HCT116 (cell line): Measurements from ENCODE around the gene IL12A. TPM values are rescaled to one million over a fixed set of nuclear protein-coding genes. Genes with fewer than 3 reads are reported as not detected.
A peak's percentile ranks its signal among the peaks of the same experiment; 100 is the strongest.

Experiments used
- ATAC-seq: fragments of 200-7000 bp; cut with Tn5 transposase; 2 replicates; pipeline ENCODE4 v1.9.1; 2020; ENCODE audit warnings: mild to moderate bottlenecking, moderate library complexity
- BruUV-seq: library from RNA; stranded (reverse); fragments of 400-500 nt; replicated peaks from 2 replicates; lab custom pipeline; 2021; lab: Mats Ljungman, UMichigan
- CTCF ChIA-PET: fragments of 300-600 bp; sonication (Branson Sonifier 250); formaldehyde crosslinking; loops from one replicate; lab custom pipeline; 2021; ENCODE audit warnings: antibody characterized with exemption; lab: Charles Lee
- POLR2A ChIA-PET: fragments of 300-600, 350-600 bp; sonication (Branson Sonifier 250); formaldehyde crosslinking; loops from one replicate; lab custom pipeline; 2021; ENCODE audit warnings: antibody characterized with exemption; lab: Charles Lee
- RAD21 ChIA-PET, 2 experiments: fragments of 300-600 bp; sonication (Branson Sonifier 250); formaldehyde crosslinking; loops; one replicate each; lab custom pipeline; 2023; ENCODE audit warnings: low total read pairs in 2 of 2; ENCODE audit not compliant: uncharacterized antibody in 2 of 2, unreplicated experiment in 2 of 2, low non-redundant PET in 1 of 2; lab: Charles Lee
- DNase-seq: peaks from one replicate; pipeline ENCODE4 v3.0.0-alpha.2; 2010; ENCODE audit warnings: low read depth, low spot score
- H2AFZ ChIP-seq: fragments of 200-600 bp; shearing (Covaris generic), sonication (generic); 2 replicates; pipeline ENCODE4 v1.6.1; 2017; ENCODE audit warnings: low read depth, mixed run types, mixed read lengths, antibody characterized with exemption, low read length; ENCODE audit not compliant: poor library complexity, severe bottlenecking
- H3K27ac ChIP-seq: 2 replicates; pipeline ENCODE4 v1.5.1; 2012; ENCODE audit warnings: low read depth, low read length
- H3K27me3 ChIP-seq: fragments of 200-600 bp; sonication (generic); 2 replicates; pipeline ENCODE4 v1.6.1; 2016; ENCODE audit warnings: mixed run types, low read length, mixed read lengths; ENCODE audit not compliant: insufficient read depth
- H3K36me3 ChIP-seq, 2 experiments: fragments of 200-500 bp in 1 of 2; fragments of 200-600 bp in 1 of 2; sonication (Bioruptor generic) in 1 of 2; sonication (generic) in 1 of 2; 2 replicates each; pipeline versions ENCODE4 v1.5.1 to v1.6.1; 2014 to 2016; ENCODE audit warnings: low read length in 2 of 2, inconsistent platforms in 1 of 2, mixed read lengths in 1 of 2, mixed run types in 1 of 2; ENCODE audit not compliant: insufficient read depth in 2 of 2, control insufficient read depth in 1 of 2
- H3K4me1 ChIP-seq, 2 experiments: fragments of 200-600 bp in 1 of 2; sonication (generic) in 1 of 2; 2 replicates each; pipeline versions ENCODE4 v1.5.1 to v1.6.1; 2012 to 2017; ENCODE audit warnings: low read length in 2 of 2, inconsistent platforms in 1 of 2, mild to moderate bottlenecking in 1 of 2, mixed read lengths in 1 of 2, mixed run types in 1 of 2, moderate library complexity in 1 of 2; ENCODE audit not compliant: insufficient read depth in 2 of 2, control insufficient read depth in 1 of 2
- H3K4me2 ChIP-seq: fragments of 200-600 bp; sonication (generic); 2 replicates; pipeline ENCODE4 v1.6.1; 2017; ENCODE audit warnings: mixed run types, low read length, mixed read lengths
- H3K4me3 ChIP-seq, 2 experiments: fragments of 200-600 bp in 1 of 2; sonication (generic) in 1 of 2; replicated peaks in 1 of 2; 2 replicates each; pipeline ENCODE4 v1.5.1; 2011 to 2016; ENCODE audit warnings: low read length in 2 of 2, control low read depth in 1 of 2, low read depth in 1 of 2, mild to moderate bottlenecking in 1 of 2, mixed read lengths in 1 of 2, mixed run types in 1 of 2
- H3K79me2 ChIP-seq: fragments of 200-600 bp; sonication (generic); 2 replicates; pipeline ENCODE4 v1.6.1; 2017; ENCODE audit warnings: mild to moderate bottlenecking, mixed run types, low read length, moderate library complexity, mixed read lengths; ENCODE audit not compliant: insufficient read depth
- H3K9ac ChIP-seq: fragments of 200-600 bp; sonication (generic); 2 replicates; pipeline ENCODE4 v1.6.1; 2016; ENCODE audit warnings: low read length, mixed read lengths
- H3K9me2 ChIP-seq: fragments of 200-600 bp; sonication (generic), shearing (Covaris generic); 2 replicates; pipeline ENCODE4 v1.6.1; 2017; ENCODE audit warnings: mixed run types, mild to moderate bottlenecking, moderate library complexity; ENCODE audit not compliant: insufficient read depth
- H3K9me3 ChIP-seq, 2 experiments: fragments of 200-500 bp in 1 of 2; fragments of 200-600 bp in 1 of 2; sonication (Bioruptor generic) in 1 of 2; sonication (generic) in 1 of 2; 2 replicates each; pipeline ENCODE4 v1.6.1; 2014 to 2017; ENCODE audit warnings: low read length in 2 of 2, mixed read lengths in 2 of 2, inconsistent platforms in 1 of 2, low read depth in 1 of 2, mild to moderate bottlenecking in 1 of 2, mixed run types in 1 of 2, moderate library complexity in 1 of 2; ENCODE audit not compliant: control insufficient read depth in 1 of 2, insufficient read depth in 1 of 2
- H4K20me1 ChIP-seq: fragments of 200-600 bp; sonication (generic), shearing (Covaris generic); 2 replicates; pipeline ENCODE4 v1.6.1; 2017; ENCODE audit warnings: mixed run types, mild to moderate bottlenecking, moderate library complexity; ENCODE audit not compliant: insufficient read depth
- CBX3 ChIP-seq: IDR thresholded peaks from 2 replicates; pipeline ENCODE4 v1.6.1; 2012; ENCODE audit warnings: low read depth
- CEBPB ChIP-seq: IDR thresholded peaks from 2 replicates; pipeline ENCODE4 v1.6.1; 2012; ENCODE audit warnings: low read depth
- EGR1 ChIP-seq: IDR thresholded peaks from 2 replicates; pipeline ENCODE4 v1.6.1; 2012; ENCODE audit warnings: low read depth
- ELF1 ChIP-seq: IDR thresholded peaks from 2 replicates; pipeline ENCODE4 v1.6.1; 2012; ENCODE audit warnings: low read depth, borderline replicate concordance
- EZH2 ChIP-seq: fragments of 200-600 bp; sonication (generic); IDR thresholded peaks from 2 replicates; pipeline ENCODE4 v1.6.1; 2017; ENCODE audit warnings: antibody characterized with exemption, mixed run types
- EZH2phosphoT487 ChIP-seq: fragments of 200-600 bp; IDR thresholded peaks from 2 replicates; pipeline ENCODE4 v1.6.1; 2018; ENCODE audit warnings: antibody characterized with exemption, borderline replicate concordance
- JUND ChIP-seq: IDR thresholded peaks from 2 replicates; pipeline ENCODE4 v1.6.1; 2012
- POLR2A ChIP-seq: IDR thresholded peaks from 2 replicates; pipeline ENCODE4 v1.7.0; 2011; ENCODE audit warnings: borderline replicate concordance; ENCODE audit not compliant: insufficient read depth, insufficient read length; ENCODE audit errors: extremely low read depth
- POLR2AphosphoS5 ChIP-seq: IDR thresholded peaks from 2 replicates; pipeline ENCODE4 v1.6.1; 2011; ENCODE audit warnings: mild to moderate bottlenecking, low read depth, low read length, moderate library complexity
- SIN3A ChIP-seq: IDR thresholded peaks from 2 replicates; pipeline ENCODE4 v1.6.1; 2012; ENCODE audit warnings: low read depth
- SP1 ChIP-seq: IDR thresholded peaks from 2 replicates; pipeline ENCODE4 v1.6.1; 2012; ENCODE audit warnings: low read depth
- TCF7L2 ChIP-seq: IDR thresholded peaks from 2 replicates; pipeline ENCODE4 v1.7.0; 2011; ENCODE audit warnings: borderline replicate concordance, inconsistent platforms; ENCODE audit not compliant: insufficient read depth, insufficient read length; ENCODE audit errors: extremely low read depth
- ZFX ChIP-seq: fragments of 450-650 bp; IDR thresholded peaks from 2 replicates; pipeline ENCODE4 v1.6.1; 2017
- ZNF274 ChIP-seq: fragments of 200-500 bp; sonication (Bioruptor generic); IDR thresholded peaks from 2 replicates; pipeline ENCODE4 v1.6.1; 2014; ENCODE audit warnings: mild to moderate bottlenecking, low read depth, low read length, inconsistent platforms
- intact Hi-C: fragments of 100-400 bp; cut with micrococcal nuclease; formaldehyde crosslinking; loops from 2 replicates; pipeline ENCODE4 v1.10.0; 2022
- total RNA-seq: library from RNA; stranded (reverse); gene quantifications from one replicate; pipeline ENCODE4 v1.2.1, GENCODE V29; 2021; ENCODE audit not compliant: unreplicated experiment
- TF ChIP-seq, protein P1 (sequence below): IDR thresholded peaks from 2 replicates; pipeline ENCODE4 v1.6.1; 2011; ENCODE audit warnings: mild to moderate bottlenecking, low read length, moderate library complexity; ENCODE audit not compliant: insufficient replicate concordance; ENCODE audit errors: extremely low read depth
- TF ChIP-seq, protein P2 (sequence below): IDR thresholded peaks from 2 replicates; pipeline ENCODE4 v1.6.1; 2012
- TF ChIP-seq, protein P3 (sequence below): IDR thresholded peaks from 2 replicates; pipeline ENCODE4 v1.6.1; 2012

IL12A gene
- total RNA-seq, 1 experiment from 2014 or later, result 2.8 TPM

DNA sequence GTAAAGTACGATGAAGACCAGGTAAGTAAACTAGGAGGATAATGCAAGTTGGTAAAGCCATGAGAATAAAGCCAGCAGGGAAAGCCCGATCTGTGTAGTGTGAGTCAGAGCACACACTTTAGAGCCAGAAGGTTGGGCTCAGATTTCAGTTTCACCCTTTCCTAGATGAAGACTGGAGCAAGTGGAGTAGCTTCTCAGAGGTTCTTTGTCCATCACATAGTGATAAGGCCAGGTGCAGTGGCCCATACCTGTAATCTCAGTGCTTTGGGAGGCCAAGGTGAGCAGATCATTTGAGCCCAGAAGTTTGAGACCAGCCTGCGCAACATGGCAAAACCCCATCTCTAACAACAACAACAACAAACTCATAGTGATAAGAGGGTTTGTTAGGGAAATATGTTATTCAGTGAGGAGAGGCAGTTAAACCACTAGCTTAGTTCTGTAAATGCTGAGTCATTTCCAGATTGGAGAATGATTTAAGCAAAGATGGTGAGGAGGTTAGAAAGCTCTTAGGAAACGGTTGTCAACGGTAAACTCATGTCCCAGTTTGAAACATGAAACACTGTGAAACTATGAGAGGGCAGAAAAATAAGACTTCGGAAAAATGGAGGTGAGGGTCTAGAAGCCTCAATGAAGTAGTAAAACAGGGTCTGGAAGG lies 39.0 kb downstream of the IL12A start:
- H3K36me3 ChIP-seq, result no peaks in the 10 kb centered on the region
- ChIA-PET RAD21 (no interaction called here), CTCF (no interaction called here), POLR2A (no interaction called here)
- no peak overlapping the region for H3K4me3 ChIP-seq
- BruUV-seq, result no TSS peak
- H3K4me1 ChIP-seq, result peaks cover 0 to 14% of the 10 kb centered on the region in 2 experiments; a peak in 2 of 4 replicates
- intact Hi-C loops, result no loop called here
- H3K4me2 ChIP-seq, result peak overlapping the region; percentile 11; the same call in 1 of the 2 replicates
- ATAC-seq (0 out of 2 replicates have a peak, but pooled peaks have one; percentile 15), DNase-seq (no peak)
- H3K27me3 ChIP-seq, result no peaks in the 10 kb centered on the region
- no peaks in the 10 kb centered on the region for H3K9me3 ChIP-seq
- no peaks in the 10 kb centered on the region for H3K9me2 ChIP-seq
- H4K20me1 ChIP-seq, result no peaks in the 10 kb centered on the region
- peak overlapping the region; percentile 36 for H2AFZ ChIP-seq
- no peak overlapping the region for H3K9ac ChIP-seq
- H3K27ac ChIP-seq, result no peak overlapping the region
- TF ChIP-seq CBX3, result no peak
- TF ChIP-seq, all 23 proteins: peak for 0
- H3K79me2 ChIP-seq, result no peaks in the 10 kb centered on the region

DNA sequence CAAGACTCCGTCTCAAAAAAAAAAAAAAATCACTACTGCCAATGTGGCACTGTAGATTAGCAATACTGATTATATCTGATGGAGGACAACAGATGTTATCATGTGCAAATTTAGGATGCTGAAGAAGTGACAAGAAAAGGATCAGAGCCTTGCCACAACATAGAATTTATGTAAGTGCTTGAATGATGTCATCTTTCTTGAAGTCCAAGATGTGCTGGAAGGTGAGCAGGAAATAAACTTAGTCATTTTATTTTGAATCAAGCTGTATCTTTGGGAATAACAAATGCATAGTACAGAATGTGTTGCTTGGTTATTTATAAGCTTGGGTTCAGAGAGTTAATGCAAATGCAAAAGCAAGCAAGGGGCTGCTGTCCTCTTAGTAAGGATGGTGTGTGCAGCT lies 47.1 kb downstream of the IL12A start:
- CTCF ChIA-PET, result no interaction called here
- RAD21 ChIA-PET, result no interaction called here
- intact Hi-C loops, result no loop called here
- no peak overlapping the region for H2AFZ ChIP-seq
- no peak overlapping the region for H3K9ac ChIP-seq
- no peaks in the 10 kb centered on the region for H4K20me1 ChIP-seq
- no TSS peak for BruUV-seq
- ATAC-seq (no peak), DNase-seq (no peak)
- no peaks in the 10 kb centered on the region for H3K79me2 ChIP-seq
- H3K4me2 ChIP-seq, result no peak overlapping the region
- H3K36me3 ChIP-seq, result no peaks in the 10 kb centered on the region
- POLR2A ChIA-PET, result no interaction called here
- H3K9me2 ChIP-seq, result no peaks in the 10 kb centered on the region
- peaks cover 0 to 9% of the 10 kb centered on the region in 2 experiments; a peak in 2 of 4 replicates for H3K4me1 ChIP-seq
- H3K27ac ChIP-seq, result no peak overlapping the region
- no peaks in the 10 kb centered on the region for H3K9me3 ChIP-seq
- 0 out of 2 replicates have a peak, but pooled peaks cover 4% of the 10 kb centered on the region for H3K27me3 ChIP-seq
- H3K4me3 ChIP-seq, result no peak overlapping the region
- TF ChIP-seq SP1 (no peak), ZNF274 (no peak), CEBPB (no peak), CBX3 (no peak), EZH2 (no peak), JUND (no peak), POLR2AphosphoS5 (no peak), EZH2phosphoT487 (no peak), SIN3A (no peak), ZFX (no peak), ELF1 (no peak), POLR2A (no peak), EGR1 (no peak), TCF7L2 (no peak)
- TF ChIP-seq, protein P1, sequence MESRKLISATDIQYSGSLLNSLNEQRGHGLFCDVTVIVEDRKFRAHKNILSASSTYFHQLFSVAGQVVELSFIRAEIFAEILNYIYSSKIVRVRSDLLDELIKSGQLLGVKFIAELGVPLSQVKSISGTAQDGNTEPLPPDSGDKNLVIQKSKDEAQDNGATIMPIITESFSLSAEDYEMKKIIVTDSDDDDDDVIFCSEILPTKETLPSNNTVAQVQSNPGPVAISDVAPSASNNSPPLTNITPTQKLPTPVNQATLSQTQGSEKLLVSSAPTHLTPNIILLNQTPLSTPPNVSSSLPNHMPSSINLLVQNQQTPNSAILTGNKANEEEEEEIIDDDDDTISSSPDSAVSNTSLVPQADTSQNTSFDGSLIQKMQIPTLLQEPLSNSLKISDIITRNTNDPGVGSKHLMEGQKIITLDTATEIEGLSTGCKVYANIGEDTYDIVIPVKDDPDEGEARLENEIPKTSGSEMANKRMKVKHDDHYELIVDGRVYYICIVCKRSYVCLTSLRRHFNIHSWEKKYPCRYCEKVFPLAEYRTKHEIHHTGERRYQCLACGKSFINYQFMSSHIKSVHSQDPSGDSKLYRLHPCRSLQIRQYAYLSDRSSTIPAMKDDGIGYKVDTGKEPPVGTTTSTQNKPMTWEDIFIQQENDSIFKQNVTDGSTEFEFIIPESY, result no peak
- TF ChIP-seq, protein P2, sequence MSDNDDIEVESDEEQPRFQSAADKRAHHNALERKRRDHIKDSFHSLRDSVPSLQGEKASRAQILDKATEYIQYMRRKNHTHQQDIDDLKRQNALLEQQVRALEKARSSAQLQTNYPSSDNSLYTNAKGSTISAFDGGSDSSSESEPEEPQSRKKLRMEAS, result no peak
- TF ChIP-seq, protein P3, sequence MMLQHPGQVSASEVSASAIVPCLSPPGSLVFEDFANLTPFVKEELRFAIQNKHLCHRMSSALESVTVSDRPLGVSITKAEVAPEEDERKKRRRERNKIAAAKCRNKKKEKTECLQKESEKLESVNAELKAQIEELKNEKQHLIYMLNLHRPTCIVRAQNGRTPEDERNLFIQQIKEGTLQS, result no peak
